ENCODE measurements around the gene SPOCK2.
"Not testable (repeated sequence)": the region's sequence is repeated elsewhere in the genome, so short reads cannot be mapped to it uniquely, and the experiment has no call there.

SPOCK2 gene

GRCh38 chr10:72123616-72124015, 35.3 kb upstream of the SPOCK2 start:
- H3K27me3 ChIP-seq (ENCODE audit: insufficient read depth, low read length): no peaks in the 10 kb centered on the region

GRCh38 chr10:72122221-72122620, 33.9 kb upstream of the SPOCK2 start:
- Histone ChIP-seq H3K9ac (ENCODE audit: low read depth, low read length) (no peak overlapping the region), H3K27ac (ENCODE audit: low read length) (no peak overlapping the region), H3K4me3 (ENCODE audit: low read length) (no peak overlapping the region), H3K9me3 (ENCODE audit: insufficient read depth, low read depth, low read length) (peaks cover 2% of the 10 kb centered on the region; the same call in 1 of the 2 replicates), H3K27me3 (ENCODE audit: insufficient read depth, low read length) (no peaks in the 10 kb centered on the region), H3K36me3 (ENCODE audit: insufficient read depth, low read depth, low read length) (no peaks in the 10 kb centered on the region), H3K4me1 (ENCODE audit: insufficient read depth, low read length) (peaks cover 6% of the 10 kb centered on the region; the same call in 1 of the 2 replicates)

More at GRCh38 chr10:72123616-72124015, 35.3 kb upstream of the SPOCK2 start:
- Histone ChIP-seq H3K36me3 (ENCODE audit: insufficient read depth, low read depth, low read length) (no peaks in the 10 kb centered on the region), H3K4me1 (ENCODE audit: insufficient read depth, low read length) (peaks cover 6% of the 10 kb centered on the region; the same call in 1 of the 2 replicates), H3K9me3 (ENCODE audit: insufficient read depth, low read depth, low read length) (no peaks in the 10 kb centered on the region), H3K9ac (ENCODE audit: low read depth, low read length) (no peak overlapping the region), H3K27ac (ENCODE audit: low read length) (no peak overlapping the region), H3K4me3 (ENCODE audit: low read length) (no peak overlapping the region)

- no peak overlapping the region for H3K4me3 ChIP-seq (ENCODE audit: low read length)
- H3K9ac ChIP-seq (ENCODE audit: low read depth, low read length): no peak overlapping the region
- no peak overlapping the region for H3K27ac ChIP-seq (ENCODE audit: low read length)
- no peaks in the 10 kb centered on the region for H3K36me3 ChIP-seq (ENCODE audit: insufficient read depth, low read depth, low read length)
- no peaks in the 10 kb centered on the region for H3K27me3 ChIP-seq (ENCODE audit: insufficient read depth, low read length)
- H3K9me3 ChIP-seq (ENCODE audit: insufficient read depth, low read depth, low read length): peaks cover 4% of the 10 kb centered on the region; the same call in 1 of the 2 replicates
- H3K4me1 ChIP-seq (ENCODE audit: insufficient read depth, low read length): peaks cover 1% of the 10 kb centered on the region; the same call in 1 of the 2 replicates
These were observed 33.0 kb upstream of the SPOCK2 start for GRCh38 chr10:72121389-72121788.

- no peak overlapping the region for H3K27ac ChIP-seq (ENCODE audit: low read length)
- no peak overlapping the region for H3K4me3 ChIP-seq (ENCODE audit: low read length)
- H3K36me3 ChIP-seq (ENCODE audit: insufficient read depth, low read depth, low read length): no peaks in the 10 kb centered on the region
- H3K9ac ChIP-seq (ENCODE audit: low read depth, low read length): no peak overlapping the region
- no peaks in the 10 kb centered on the region for H3K27me3 ChIP-seq (ENCODE audit: insufficient read depth, low read length)
- peaks cover 8% of the 10 kb centered on the region for H3K9me3 ChIP-seq (ENCODE audit: insufficient read depth, low read depth, low read length)
- H3K4me1 ChIP-seq (ENCODE audit: insufficient read depth, low read length): no peaks in the 10 kb centered on the region
These were observed 28.0 kb upstream of the SPOCK2 start for GRCh38 chr10:72116372-72116771.

GRCh38 chr10:72114706-72115450, 26.5 kb upstream of the SPOCK2 start:
- Histone ChIP-seq H3K9me3 (ENCODE audit: insufficient read depth, low read depth, low read length) (peaks cover 8% of the 10 kb centered on the region), H3K4me1 (ENCODE audit: insufficient read depth, low read length) (no peaks in the 10 kb centered on the region), H3K9ac (ENCODE audit: low read depth, low read length) (no peak overlapping the region), H3K27ac (ENCODE audit: low read length) (no peak overlapping the region), H3K4me3 (ENCODE audit: low read length) (no peak overlapping the region), H3K36me3 (ENCODE audit: insufficient read depth, low read depth, low read length) (no peaks in the 10 kb centered on the region), H3K27me3 (ENCODE audit: insufficient read depth, low read length) (no peaks in the 10 kb centered on the region)

- Histone ChIP-seq H3K9me3 (ENCODE audit: insufficient read depth, low read depth, low read length) (no peaks in the 10 kb centered on the region), H3K4me3 (ENCODE audit: low read length) (no peak overlapping the region), H3K9ac (ENCODE audit: low read depth, low read length) (no peak overlapping the region), H3K27ac (ENCODE audit: low read length) (no peak overlapping the region), H3K4me1 (ENCODE audit: insufficient read depth, low read length) (no peaks in the 10 kb centered on the region), H3K36me3 (ENCODE audit: insufficient read depth, low read depth, low read length) (no peaks in the 10 kb centered on the region), H3K27me3 (ENCODE audit: insufficient read depth, low read length) (no peaks in the 10 kb centered on the region)
These were observed 22.5 kb upstream of the SPOCK2 start for GRCh38 chr10:72110673-72111401.

- H3K9me3 ChIP-seq (ENCODE audit: insufficient read depth, low read depth, low read length): no peaks in the 10 kb centered on the region
- no peaks in the 10 kb centered on the region for H3K36me3 ChIP-seq (ENCODE audit: insufficient read depth, low read depth, low read length)
- no peaks in the 10 kb centered on the region for H3K4me1 ChIP-seq (ENCODE audit: insufficient read depth, low read length)
- H3K4me3 ChIP-seq (ENCODE audit: low read length): no peak overlapping the region
- no peaks in the 10 kb centered on the region for H3K27me3 ChIP-seq (ENCODE audit: insufficient read depth, low read length)
- H3K9ac ChIP-seq (ENCODE audit: low read depth, low read length): no peak overlapping the region
- no peak overlapping the region for H3K27ac ChIP-seq (ENCODE audit: low read length)
These were observed 21.3 kb upstream of the SPOCK2 start for GRCh38 chr10:72109636-72110157.

- Histone ChIP-seq H3K9me3 (ENCODE audit: insufficient read depth, low read depth, low read length) (no peaks in the 10 kb centered on the region), H3K36me3 (ENCODE audit: insufficient read depth, low read depth, low read length) (no peaks in the 10 kb centered on the region), H3K4me1 (ENCODE audit: insufficient read depth, low read length) (no peaks in the 10 kb centered on the region), H3K27me3 (ENCODE audit: insufficient read depth, low read length) (no peaks in the 10 kb centered on the region), H3K4me3 (ENCODE audit: low read length) (no peak overlapping the region), H3K9ac (ENCODE audit: low read depth, low read length) (no peak overlapping the region), H3K27ac (ENCODE audit: low read length) (no peak overlapping the region)
These were observed 20.7 kb upstream of the SPOCK2 start for GRCh38 chr10:72108830-72109635.

GRCh38 chr10:72108004-72108370, 19.6 kb upstream of the SPOCK2 start:
- not testable (repeated sequence) for H3K9ac ChIP-seq (ENCODE audit: low read depth, low read length); H3K4me3 ChIP-seq (ENCODE audit: low read length); H3K27ac ChIP-seq (ENCODE audit: low read length); H3K9me3 ChIP-seq (ENCODE audit: insufficient read depth, low read depth, low read length); H3K4me1 ChIP-seq (ENCODE audit: insufficient read depth, low read length); H3K27me3 ChIP-seq (ENCODE audit: insufficient read depth, low read length); H3K36me3 ChIP-seq (ENCODE audit: insufficient read depth, low read depth, low read length)

GRCh38 chr10:72107325-72108003, 19.1 kb upstream of the SPOCK2 start:
- H3K27ac ChIP-seq (ENCODE audit: low read length): no peak overlapping the region

GRCh38 chr10:72106896-72107295, 18.5 kb upstream of the SPOCK2 start:
- H3K9ac ChIP-seq (ENCODE audit: low read depth, low read length): no peak overlapping the region
- no peak overlapping the region for H3K27ac ChIP-seq (ENCODE audit: low read length)
- no peaks in the 10 kb centered on the region for H3K27me3 ChIP-seq (ENCODE audit: insufficient read depth, low read length)
- no peaks in the 10 kb centered on the region for H3K36me3 ChIP-seq (ENCODE audit: insufficient read depth, low read depth, low read length)
- no peaks in the 10 kb centered on the region for H3K4me1 ChIP-seq (ENCODE audit: insufficient read depth, low read length)
- H3K4me3 ChIP-seq (ENCODE audit: low read length): no peak overlapping the region
- no peaks in the 10 kb centered on the region for H3K9me3 ChIP-seq (ENCODE audit: insufficient read depth, low read depth, low read length)

More at GRCh38 chr10:72107325-72108003, 19.1 kb upstream of the SPOCK2 start:
- Histone ChIP-seq H3K4me1 (ENCODE audit: insufficient read depth, low read length) (no peaks in the 10 kb centered on the region), H3K27me3 (ENCODE audit: insufficient read depth, low read length) (no peaks in the 10 kb centered on the region), H3K36me3 (ENCODE audit: insufficient read depth, low read depth, low read length) (no peaks in the 10 kb centered on the region), H3K9ac (ENCODE audit: low read depth, low read length) (no peak overlapping the region), H3K4me3 (ENCODE audit: low read length) (no peak overlapping the region), H3K9me3 (ENCODE audit: insufficient read depth, low read depth, low read length) (no peaks in the 10 kb centered on the region)

All from iPS-20b (cell line).